HG03103 (cell line): ENCODE measurements around the gene KDF1.
"Not testable (repeated sequence)": the region's sequence is repeated elsewhere in the genome, so short reads cannot be mapped to it uniquely, and the experiment has no call there.

Experiments
- ATAC-seq: cut with Tn5 transposase; IDR thresholded peaks from one replicate; pipeline ENCODE4 v1.9.1; 2021; ENCODE audit warnings: low read depth; ENCODE audit not compliant: unreplicated experiment

KDF1 gene

DNA sequence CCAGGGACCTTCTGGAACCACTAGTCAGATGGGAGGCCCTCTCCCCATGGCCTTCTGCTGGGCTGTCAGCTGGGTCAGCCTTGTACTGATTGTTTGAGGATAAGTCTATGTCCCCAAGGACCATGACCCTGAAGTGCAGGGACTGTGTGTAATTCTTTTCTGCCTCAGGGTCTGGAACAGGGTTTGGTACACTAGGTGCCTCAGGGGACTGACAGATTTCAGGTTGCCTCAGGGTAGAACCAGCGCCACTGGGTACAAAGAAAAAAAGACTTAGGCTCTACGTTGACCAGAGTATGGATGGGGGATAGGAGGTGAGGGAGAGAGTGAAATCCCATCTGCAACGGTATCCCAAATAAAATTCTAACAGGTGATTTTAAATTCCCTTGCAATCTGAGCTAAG is 3.0 kb downstream of the KDF1 start:
- ATAC-seq, result no peak

DNA sequence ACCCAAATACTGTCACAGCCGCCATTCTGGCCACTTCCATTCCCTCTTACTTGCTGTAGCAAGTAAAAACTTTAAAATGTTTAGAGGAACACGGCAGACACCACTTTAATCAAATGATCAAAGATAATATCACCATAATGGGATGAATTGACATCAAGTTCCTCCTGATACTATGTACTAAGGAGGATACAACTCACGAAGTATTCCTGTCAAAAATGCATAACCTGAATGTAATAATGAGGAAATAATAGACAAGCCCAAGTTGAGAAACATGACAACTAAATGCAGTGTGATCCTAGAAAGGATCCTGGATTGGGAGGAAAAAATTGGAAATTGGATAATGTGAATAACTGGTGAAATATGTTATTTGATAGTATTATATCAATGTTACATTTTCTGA is 3.9 kb downstream of the KDF1 start:
- no peak for ATAC-seq

DNA sequence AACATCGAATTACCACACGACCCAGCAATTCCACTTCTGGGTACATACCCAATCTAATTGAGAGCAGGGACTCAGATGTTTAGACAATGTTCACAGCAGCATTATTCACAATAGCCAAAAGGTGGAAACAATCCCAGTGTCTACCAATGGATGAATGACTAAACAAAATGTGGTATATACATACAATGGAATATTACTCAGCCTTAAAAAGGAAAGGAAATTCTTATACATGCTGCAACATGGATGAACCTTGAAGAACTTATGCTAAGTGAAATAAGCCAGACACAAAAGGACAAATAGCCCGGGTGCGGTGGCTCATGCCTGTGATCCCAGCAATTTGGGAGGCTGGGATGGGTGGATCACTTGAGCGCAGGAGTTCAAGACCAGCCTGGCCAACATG is 6.9 kb downstream of the KDF1 start:
- no peak for ATAC-seq

DNA sequence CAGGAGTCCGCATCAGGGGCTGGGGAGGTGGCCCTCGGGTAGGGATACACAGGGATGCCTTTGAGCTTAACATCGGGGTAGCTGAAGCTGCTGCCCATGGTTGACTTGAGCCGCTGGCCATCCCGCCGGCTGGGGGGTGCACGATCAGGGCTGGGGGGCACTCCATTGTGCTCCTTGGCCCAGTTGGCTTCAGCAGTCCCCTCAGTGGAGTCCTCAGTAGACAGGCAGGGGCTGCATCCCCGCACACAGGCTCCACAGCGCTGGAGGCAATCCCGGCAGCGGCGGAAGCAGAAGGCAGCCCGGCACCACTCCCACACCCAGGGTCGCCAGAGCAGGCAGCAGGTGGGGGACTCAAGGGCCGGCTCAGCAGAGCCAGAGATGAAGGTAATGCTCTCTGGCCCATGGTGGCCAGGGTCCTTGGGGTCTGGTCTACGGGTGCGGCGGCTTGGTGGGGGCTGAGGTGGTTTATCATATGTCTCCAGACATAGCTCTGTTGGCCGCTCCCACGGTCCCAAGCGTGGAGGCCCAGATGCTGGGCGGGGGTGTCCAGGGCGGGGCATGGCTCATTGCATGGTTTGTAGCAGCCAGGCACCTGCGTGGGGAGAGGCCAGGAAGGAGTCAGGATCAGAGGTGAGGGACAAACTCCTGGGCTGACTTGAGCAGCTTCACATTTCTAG is 8.3 kb downstream of the KDF1 start:
- ATAC-seq, result no peak

DNA sequence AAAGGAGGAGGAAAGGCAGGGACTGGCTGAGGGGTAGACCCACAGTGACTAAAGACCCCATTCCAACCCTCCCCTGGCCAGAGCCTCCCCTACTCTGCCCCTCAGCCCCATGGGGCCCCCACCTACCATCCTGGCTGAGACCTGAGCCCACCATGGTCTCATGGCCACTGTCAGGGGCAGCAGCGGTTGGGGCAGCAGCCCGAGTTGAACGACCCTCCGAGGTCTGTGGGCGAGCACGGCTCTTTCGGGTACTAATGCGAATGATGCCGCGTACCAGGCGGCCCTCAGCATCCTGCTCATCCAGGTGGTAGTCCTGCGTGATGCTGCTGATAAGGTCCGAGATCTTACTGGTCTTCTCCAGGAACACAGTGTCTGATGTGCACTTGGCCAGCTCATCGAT is 9.1 kb downstream of the KDF1 start:
- no peak for ATAC-seq

DNA sequence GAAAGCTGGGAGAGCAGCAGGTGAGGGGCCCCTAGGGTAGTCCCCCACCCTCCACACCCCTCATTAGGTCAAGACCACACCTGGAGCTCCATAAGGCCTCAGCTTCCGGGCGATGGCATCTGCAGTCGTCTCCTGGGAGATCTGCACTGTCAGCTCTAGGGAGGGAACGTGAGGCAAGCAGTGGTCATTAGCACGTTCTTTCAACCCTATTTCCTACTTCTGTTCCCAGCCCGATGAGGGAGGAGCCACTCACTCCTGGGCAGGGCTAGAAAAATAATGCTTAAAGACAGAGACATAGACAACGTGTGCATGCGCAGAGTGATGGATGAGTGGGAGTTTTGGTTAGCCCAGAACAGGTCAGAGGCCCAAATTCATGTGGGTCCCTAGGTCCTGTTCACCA is 9.7 kb downstream of the KDF1 start:
- ATAC-seq, result no peak

DNA sequence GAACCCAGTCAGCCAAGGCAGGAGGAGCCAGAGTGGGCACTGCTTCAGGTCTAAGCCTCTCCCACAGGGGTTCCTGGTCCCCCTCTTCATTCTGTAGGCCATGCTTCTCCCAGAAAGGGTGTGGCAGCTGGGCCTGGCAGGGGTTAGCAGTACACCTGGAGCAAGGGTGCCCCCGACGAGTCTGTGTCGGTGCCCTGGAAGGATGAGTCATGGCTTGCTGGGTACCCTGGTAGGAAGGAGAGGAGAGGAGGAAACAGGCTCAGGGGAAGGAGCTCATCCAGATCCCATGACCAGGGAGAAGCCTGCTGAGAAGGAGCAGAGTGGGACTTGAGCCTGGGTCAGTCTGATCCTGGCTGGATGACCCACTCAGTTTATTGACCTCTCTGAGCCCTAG is 10.3 kb downstream of the KDF1 start:
- no peak for ATAC-seq

DNA sequence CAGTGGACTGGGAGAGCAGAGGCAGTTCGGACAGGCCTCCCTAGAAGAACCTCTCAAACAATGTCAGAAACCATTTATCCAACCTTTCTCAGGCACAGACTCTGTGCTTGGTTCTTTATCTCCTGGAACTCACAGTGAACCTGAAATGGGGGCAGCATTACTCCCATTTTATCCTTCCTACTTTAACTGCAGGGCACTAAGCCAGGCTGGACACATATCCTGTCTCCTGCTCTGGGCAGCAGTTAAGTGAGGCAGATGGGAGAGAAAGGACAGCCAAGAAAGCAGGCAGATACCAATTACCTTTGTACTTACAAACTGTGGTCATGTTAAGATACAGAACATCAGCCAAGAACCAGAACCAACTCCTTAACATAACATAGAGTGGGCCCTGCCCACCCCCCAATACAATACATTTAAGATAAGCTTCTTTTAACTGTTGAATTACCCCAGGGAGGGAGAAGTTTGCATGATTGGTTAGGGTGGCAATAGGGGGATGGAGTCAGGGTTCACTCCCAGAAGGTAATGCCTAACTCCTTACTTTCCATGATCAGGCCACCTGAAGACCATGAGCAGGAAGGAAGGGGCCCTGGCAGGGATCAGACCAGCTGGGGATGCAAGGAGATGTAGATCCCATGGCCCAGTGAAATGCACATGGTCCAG is 10.9 kb downstream of the KDF1 start:
- ATAC-seq, result no peak

DNA sequence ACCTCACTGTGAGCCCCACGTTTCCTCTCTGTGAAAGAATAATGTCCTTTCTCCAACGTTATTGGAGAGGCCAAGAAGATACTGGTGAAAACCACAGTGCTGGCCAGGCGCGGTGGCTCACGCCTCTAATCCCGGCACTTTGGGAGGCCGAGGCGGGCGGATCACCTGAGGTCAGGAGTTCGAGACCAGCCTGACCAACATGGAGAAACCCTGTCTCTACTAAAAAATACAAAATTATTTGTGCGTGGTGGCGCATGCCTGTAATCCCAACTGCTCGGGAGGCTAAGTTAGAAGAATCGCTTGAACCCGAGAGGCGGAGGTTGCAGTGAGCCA is 11.6 kb downstream of the KDF1 start:
- not testable (repeated sequence) for ATAC-seq

DNA sequence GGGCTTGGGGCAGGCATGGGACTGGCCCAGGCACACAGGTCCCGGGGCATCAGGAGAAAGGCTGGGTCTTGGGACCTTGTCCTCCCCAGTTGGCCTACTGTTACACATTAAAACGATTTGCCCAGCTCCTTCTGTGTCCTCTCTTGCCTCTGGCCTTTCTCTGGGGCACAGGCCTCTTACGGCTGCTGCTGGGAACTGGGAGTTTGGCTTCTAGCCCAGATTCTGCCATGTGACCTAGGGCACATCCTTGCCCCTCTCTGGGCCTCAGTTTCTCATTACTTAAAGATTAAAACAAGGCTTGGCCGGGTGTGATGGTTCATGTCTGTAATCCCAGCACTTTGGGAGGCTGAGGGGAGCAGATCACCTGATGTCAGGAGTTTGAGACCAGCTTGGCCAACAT is 14.0 kb downstream of the KDF1 start:
- no peak for ATAC-seq

DNA sequence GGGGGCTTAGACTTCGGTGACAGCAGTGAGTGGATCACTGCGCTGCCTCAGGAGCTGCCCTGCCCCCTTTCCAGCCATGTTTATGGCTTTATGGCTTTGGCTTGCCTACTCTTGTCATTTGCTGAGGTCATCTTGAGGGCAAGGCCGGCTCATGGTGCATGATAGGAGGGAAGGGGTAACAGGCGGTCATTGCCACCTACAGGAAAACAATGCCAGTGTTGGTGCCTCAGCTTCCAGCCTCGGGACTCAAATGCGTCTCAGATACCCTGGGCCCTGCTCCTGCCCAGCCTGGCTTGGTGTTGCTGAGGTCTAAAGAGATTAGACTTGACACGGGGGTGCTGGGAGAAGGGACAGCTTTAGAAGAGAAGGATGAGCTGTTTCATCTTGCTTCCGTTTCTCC is 14.5 kb downstream of the KDF1 start:
- ATAC-seq, result no peak

DNA sequence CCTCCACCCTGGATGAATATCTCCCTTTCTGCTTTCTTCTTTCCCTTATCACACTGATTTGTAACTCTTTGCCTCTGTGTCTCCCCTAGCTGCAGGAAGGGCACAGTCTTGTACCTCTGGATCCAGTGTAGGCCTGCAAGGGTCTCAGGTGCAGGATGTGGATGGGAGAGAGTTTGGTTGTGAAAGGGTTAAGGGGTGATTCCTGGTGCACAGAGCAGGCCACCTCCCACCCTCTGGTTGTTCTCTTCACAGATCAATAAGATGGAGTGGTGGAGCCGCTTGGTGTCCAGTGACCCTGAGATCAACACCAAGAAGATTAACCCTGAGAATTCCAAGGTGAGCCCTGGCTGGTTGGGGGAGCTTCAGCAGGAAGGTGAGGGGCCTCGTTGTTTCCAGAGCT is 15.1 kb downstream of the KDF1 start:
- no peak for ATAC-seq

DNA sequence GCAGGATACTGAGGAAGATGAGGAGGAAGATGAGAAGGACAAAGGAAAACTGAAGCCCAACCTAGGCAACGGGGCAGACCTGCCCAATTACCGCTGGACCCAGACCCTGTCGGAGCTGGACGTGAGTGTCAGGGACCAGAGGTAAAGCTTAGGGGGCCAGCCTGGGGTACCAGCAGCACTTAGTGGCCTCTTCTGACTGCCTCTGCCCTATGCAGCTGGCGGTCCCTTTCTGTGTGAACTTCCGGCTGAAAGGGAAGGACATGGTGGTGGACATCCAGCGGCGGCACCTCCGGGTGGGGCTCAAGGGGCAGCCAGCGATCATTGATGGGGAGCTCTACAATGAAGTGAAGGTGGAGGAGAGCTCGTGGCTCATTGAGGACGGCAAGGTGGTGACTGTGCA is 17.6 kb downstream of the KDF1 start:
- no peak for ATAC-seq

DNA sequence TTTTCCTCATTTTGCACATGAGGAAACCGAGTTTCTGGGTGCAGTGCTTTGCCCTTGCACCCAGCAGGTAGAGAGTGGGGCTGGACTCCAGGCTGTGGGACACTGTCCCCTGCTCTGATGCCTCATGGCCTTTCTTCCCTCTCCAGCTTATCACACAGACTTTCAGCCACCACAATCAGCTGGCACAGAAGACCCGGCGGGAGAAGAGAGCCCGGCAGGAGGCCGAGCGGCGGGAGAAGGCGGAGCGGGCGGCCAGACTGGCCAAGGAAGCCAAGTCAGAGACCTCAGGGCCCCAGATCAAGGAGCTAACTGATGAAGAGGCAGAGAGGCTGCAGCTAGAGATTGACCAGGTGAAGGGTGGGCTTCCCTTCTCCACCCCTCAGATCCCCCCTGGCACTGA is 19.0 kb downstream of the KDF1 start:
- no peak for ATAC-seq

DNA sequence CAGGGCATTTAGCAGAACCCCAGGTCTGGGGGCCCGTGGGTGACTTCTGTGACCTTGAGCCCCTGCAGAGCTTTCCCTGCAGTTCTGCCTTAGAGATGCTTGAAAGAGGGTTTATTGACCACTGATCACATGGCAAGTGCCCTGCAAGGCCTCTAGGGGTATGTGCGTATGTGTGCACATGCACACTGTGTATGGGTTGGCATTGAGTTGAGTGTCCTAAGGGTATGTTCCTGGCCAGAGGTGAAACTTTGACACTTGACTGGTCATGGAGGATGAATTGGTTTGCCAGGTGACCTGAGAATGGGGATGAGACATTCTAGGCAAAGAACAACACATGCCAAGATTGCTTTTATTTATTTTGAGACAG is 21.6 kb downstream of the KDF1 start:
- no peak for ATAC-seq

DNA sequence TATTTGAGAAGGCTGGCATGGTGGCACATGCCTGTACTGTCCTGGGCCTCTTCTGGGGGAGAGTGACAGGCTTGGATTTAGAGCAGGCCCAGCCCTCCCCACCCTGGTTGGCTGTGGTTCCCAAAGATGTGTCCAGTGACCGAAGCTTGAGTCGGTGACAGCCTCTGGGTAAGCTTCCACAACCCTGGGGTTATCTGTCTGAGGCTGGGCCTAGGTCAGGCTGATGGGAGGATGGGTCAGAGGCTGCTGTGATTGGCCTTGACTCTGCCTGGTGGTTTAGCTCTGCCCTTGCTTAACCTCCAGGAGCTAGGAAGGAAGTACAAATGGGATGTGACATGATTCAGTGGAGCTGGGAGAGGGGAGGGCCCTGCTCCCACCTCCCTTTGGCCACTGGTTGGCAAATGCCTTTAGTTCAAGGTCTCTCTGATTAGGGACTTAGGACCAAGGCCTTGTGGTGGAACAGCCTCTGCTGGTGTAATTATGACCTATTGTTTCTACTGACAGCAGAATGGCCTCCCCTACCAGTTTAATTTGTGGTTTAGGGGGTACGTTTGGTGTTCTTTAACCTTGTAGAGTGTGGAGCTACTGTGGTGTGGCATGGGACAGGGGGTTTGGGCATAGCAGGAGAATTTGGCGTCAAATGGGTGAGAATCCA is 22.1 kb downstream of the KDF1 start:
- ATAC-seq, result no peak

DNA sequence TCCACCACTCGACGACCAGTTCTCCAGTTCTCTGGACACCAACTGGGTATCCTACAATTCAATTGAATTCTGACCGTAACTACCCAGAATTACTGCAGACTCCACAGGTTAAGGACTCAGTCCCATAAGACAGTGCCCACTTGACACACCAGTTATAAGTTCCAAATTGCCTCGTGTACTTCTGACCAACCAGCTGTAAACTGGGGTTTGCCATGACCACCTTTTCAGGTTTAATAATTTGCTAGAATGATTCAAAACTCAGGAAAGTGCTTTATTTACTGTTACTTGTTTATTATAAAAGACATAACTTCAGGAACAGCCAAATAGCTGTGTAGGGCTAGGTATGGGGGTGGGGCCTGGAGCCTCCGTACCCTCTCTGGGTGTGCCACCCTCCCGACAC is 23.4 kb downstream of the KDF1 start:
- no peak for ATAC-seq

DNA sequence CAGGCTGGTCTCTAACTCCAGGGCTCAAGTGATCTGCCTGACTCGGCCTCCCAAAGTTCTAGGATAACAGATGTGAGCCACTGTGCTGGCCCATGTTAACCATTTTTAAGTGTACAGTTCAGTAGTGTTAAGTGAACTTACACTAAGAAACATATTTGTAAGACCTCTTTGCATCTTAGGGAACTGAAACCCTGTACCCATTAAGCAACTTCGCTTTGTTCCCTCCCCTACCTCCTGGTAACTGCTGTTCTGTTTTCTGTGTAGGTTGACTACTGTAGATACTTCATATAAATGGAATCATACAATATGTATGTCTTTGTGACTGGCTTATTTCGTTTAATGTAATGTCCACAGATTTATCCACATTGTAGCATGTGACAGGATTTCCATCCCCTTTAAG is 27.7 kb downstream of the KDF1 start:
- ATAC-seq, result no peak

DNA sequence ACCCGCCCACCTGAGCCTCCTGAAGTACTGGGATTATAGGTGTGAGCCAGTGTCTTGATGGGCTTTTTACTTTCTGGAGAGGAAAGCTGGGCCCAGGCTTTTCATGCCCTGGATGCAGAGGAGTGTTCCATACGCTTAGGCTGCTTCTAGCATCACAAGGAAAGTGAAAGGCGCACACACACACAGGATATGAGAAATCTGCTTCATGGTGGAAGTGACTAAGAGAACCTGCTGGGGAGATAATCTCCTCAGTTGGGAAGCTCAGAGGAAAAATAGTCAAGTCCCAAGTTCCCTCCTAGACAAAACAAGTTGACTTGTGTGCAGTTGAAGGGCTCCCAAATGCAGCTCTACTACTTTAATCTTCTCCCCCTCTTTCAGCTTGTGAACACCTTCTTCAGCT is 36.6 kb downstream of the KDF1 start:
- no peak for ATAC-seq

DNA sequence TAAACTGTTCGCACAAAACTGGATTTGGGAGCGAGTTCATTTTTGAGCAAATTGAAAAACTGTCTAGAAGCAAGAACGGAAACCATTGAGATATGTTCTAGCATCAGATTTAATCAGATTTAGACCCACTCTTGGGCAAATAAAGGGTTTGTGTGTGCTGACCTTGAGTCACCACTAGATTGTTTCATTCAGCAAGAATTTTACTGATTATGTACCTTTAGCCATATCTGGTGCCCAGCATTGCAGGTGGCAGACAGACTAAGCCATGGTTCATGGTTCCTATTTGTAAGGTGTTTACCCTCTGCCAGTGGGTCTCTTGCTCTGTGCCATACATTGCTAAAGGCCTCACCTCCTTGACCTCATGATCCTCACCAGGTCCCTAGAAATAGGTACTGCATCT is 37.4 kb downstream of the KDF1 start:
- ATAC-seq, result no peak

DNA sequence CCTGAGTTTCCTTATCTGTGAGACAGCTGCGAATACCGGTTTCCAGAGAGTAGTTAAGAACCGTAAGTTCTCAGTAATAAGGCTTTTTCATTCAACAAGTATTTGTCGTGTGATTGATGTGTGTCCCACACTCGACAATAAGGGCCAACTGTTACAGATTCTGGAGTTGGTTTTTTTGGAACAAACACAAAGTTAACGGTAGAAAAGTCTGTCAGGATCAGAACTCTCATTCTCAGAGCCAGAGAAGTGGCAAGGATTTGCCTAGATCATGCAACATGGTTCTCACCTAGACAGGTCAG is 37.9 kb downstream of the KDF1 start:
- ATAC-seq, result no peak

DNA sequence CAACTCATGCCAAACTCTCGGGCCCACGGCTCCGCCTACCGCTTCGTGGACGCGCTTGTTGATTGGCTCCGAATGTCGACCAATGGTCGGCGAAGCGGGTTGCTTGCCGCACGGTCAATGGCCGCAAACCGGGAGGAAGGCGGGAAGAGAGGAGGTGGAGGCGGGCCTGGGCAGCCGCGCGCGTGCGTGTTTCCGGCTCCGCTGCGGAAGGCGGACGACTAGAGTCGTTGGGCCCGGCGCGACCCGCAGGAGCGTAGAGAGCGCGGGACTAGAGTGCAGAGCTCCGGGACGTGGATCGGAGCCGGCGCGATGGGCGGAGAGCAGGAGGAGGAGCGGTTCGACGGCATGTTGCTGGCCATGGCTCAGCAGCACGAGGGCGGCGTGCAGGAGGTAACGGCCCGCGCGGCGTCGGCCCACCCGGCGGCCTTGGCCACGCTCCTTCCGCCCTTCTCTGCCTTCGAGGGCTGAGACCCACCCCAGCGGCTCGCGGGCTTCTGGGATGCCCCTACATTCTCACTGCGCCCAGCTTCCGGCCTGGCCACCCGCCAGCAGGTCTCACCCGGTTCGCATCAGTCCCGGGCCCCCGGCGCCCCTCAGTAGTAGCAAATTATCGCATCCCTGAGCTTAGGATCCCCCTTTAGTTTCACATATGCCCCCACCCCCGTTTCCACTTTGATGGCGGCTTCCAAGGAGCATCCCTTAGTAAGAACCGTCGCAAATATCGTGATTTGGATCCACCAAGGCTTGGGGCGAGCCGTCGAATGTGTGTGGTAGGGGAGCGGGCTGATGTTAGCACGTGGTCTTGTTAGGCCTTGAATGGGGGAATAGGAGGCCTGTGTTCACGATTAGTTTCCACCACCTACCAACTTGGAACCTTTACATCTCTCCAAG is 38.5 kb downstream of the KDF1 start, which contains the start of gene NUDC:
Gene NUDC (plus strand): TSS at position 204 of the 891 bp plus-strand sequence. CDS start 106 bp downstream, at position 310.
- peak; percentile 89 for ATAC-seq
